ENCODE data around the gene ST6GALNAC3.

DNA sequence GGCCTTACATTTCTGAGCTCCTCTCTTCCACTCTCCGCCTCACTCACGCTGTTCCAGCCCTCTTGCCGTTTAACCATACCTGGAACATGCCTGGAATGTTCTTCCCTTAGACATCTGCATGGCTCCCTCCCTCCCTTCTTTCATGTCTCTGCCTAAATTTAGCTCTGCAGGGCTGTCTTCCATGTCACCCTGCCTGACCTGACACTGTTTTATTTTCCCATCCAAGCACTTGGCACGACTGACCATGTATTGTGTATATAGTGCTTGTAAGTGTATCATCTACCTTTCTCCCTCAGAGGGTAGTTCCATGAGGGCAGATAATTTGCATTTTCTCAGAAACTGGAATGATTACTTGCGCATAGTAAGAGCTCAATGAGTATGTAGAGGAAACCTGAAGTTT is 47.3 kb downstream of the ST6GALNAC3 start:
- TF ChIP-seq, protein P1, sequence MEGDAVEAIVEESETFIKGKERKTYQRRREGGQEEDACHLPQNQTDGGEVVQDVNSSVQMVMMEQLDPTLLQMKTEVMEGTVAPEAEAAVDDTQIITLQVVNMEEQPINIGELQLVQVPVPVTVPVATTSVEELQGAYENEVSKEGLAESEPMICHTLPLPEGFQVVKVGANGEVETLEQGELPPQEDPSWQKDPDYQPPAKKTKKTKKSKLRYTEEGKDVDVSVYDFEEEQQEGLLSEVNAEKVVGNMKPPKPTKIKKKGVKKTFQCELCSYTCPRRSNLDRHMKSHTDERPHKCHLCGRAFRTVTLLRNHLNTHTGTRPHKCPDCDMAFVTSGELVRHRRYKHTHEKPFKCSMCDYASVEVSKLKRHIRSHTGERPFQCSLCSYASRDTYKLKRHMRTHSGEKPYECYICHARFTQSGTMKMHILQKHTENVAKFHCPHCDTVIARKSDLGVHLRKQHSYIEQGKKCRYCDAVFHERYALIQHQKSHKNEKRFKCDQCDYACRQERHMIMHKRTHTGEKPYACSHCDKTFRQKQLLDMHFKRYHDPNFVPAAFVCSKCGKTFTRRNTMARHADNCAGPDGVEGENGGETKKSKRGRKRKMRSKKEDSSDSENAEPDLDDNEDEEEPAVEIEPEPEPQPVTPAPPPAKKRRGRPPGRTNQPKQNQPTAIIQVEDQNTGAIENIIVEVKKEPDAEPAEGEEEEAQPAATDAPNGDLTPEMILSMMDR (IDR thresholded peaks at IDR 0.05): no peak
- no peak for TF ChIP-seq EZH2 (IDR thresholded peaks at IDR 0.05)
